H9 (cell line): ENCODE results near the gene OTUB1. TPM values are rescaled to one million over a fixed set of nuclear protein-coding genes. Genes with fewer than 3 reads are reported as not detected.

Experiments
- DNase-seq: peaks from one replicate; pipeline ENCODE4 v3.0.0-alpha.2; 2017
- H2AFZ ChIP-seq: one replicate; pipeline ENCODE4 v1.6.1; 2013; ENCODE audit warnings: mild to moderate bottlenecking, low read length, control low read depth, moderate library complexity
- H2AK5ac ChIP-seq: 2 replicates; pipeline ENCODE4 v1.6.1; 2013; ENCODE audit warnings: low read length, control low read depth, mixed read lengths; ENCODE audit not compliant: insufficient read length
- H2BK120ac ChIP-seq: one replicate; pipeline ENCODE4 v1.6.1; 2013; ENCODE audit warnings: low read depth, mild to moderate bottlenecking, low read length, control low read depth, inconsistent platforms; ENCODE audit not compliant: poor library complexity, severe bottlenecking
- H2BK12ac ChIP-seq: 2 replicates; pipeline ENCODE4 v1.6.1; 2013; ENCODE audit warnings: low read length, control low read depth, mixed read lengths, low read depth; ENCODE audit not compliant: insufficient read length
- H2BK15ac ChIP-seq: 2 replicates; pipeline ENCODE4 v1.6.1; 2013; ENCODE audit warnings: low read depth, low read length, control low read depth
- H2BK20ac ChIP-seq: one replicate; pipeline ENCODE4 v1.6.1; 2013; ENCODE audit warnings: low read depth, mild to moderate bottlenecking, low read length, control low read depth, inconsistent platforms; ENCODE audit not compliant: poor library complexity, severe bottlenecking
- H2BK5ac ChIP-seq: 2 replicates; pipeline ENCODE4 v1.6.1; 2013; ENCODE audit warnings: low read length, control low read depth, mixed read lengths; ENCODE audit not compliant: insufficient read length
- H3K14ac ChIP-seq: 2 replicates; pipeline ENCODE4 v1.6.1; 2013; ENCODE audit warnings: low read length, control low read depth; ENCODE audit not compliant: insufficient read depth
- H3K18ac ChIP-seq: 2 replicates; pipeline ENCODE4 v1.6.1; 2013; ENCODE audit warnings: low read depth, mild to moderate bottlenecking, mixed read lengths, low read length, control low read depth; ENCODE audit not compliant: insufficient read length
- H3K23ac ChIP-seq: 2 replicates; pipeline ENCODE4 v1.6.1; 2013; ENCODE audit warnings: low read length, control low read depth, mixed read lengths, low read depth; ENCODE audit not compliant: insufficient read length
- H3K23me2 ChIP-seq: 2 replicates; pipeline ENCODE4 v1.6.1; 2013; ENCODE audit warnings: low read depth, mild to moderate bottlenecking, mixed read lengths, low read length, control low read depth; ENCODE audit not compliant: insufficient read length, poor library complexity, severe bottlenecking
- H3K27ac ChIP-seq: 2 replicates; pipeline ENCODE4 v1.5.1; 2013; ENCODE audit warnings: low read length, control low read depth, mixed read lengths, low read depth; ENCODE audit not compliant: insufficient read length
- H3K27me3 ChIP-seq: 2 replicates; pipeline ENCODE4 v1.6.1; 2013; ENCODE audit warnings: low read length, control low read depth, inconsistent platforms; ENCODE audit not compliant: insufficient read depth
- H3K4ac ChIP-seq: 2 replicates; pipeline ENCODE4 v1.6.1; 2013; ENCODE audit warnings: low read depth, mild to moderate bottlenecking, control low read depth, inconsistent platforms, low read length, moderate library complexity
- H3K4me1 ChIP-seq: 2 replicates; pipeline ENCODE4 v1.6.1; 2013; ENCODE audit warnings: low read length, control low read depth, inconsistent platforms; ENCODE audit not compliant: insufficient read depth
- H3K4me2 ChIP-seq: 2 replicates; pipeline ENCODE4 v1.6.1; 2013; ENCODE audit warnings: low read length, control low read depth, mixed read lengths; ENCODE audit not compliant: insufficient read length, insufficient read depth
- H3K56ac ChIP-seq: 2 replicates; pipeline ENCODE4 v1.6.1; 2013; ENCODE audit warnings: low read depth, mild to moderate bottlenecking, mixed read lengths, low read length, control low read depth; ENCODE audit not compliant: insufficient read length
- H3K79me1 ChIP-seq: 2 replicates; pipeline ENCODE4 v1.6.1; 2013; ENCODE audit warnings: low read depth, mild to moderate bottlenecking, moderate library complexity, low read length, control low read depth, inconsistent platforms; ENCODE audit not compliant: insufficient read depth, poor library complexity, severe bottlenecking
- H3K79me2 ChIP-seq: 2 replicates; pipeline ENCODE4 v1.6.1; 2013; ENCODE audit warnings: low read length, control low read depth, inconsistent platforms; ENCODE audit not compliant: insufficient read depth
- H3K9ac ChIP-seq: 2 replicates; pipeline ENCODE4 v1.6.1; 2013; ENCODE audit warnings: low read length, control low read depth, mixed read lengths; ENCODE audit not compliant: insufficient read length; ENCODE audit errors: extremely low read depth
- H3K9me3 ChIP-seq: one replicate; pipeline ENCODE4 v1.6.1; 2013; ENCODE audit warnings: low read depth, low read length, inconsistent platforms; ENCODE audit not compliant: control insufficient read depth
- H3T11ph ChIP-seq: one replicate; pipeline ENCODE4 v1.6.1; 2013; ENCODE audit warnings: mild to moderate bottlenecking, low read length, control low read depth, inconsistent platforms
- H4K20me1 ChIP-seq: one replicate; pipeline ENCODE4 v1.6.1; 2013; ENCODE audit not compliant: control insufficient read depth, insufficient read length, insufficient read depth
- H4K5ac ChIP-seq: 2 replicates; pipeline ENCODE4 v1.6.1; 2013; ENCODE audit warnings: low read depth, mild to moderate bottlenecking, mixed read lengths, low read length, control low read depth; ENCODE audit not compliant: insufficient read length
- H4K8ac ChIP-seq: replicated peaks from 2 replicates; pipeline ENCODE4 v1.6.1; 2013; ENCODE audit warnings: low read length, control low read depth, mixed read lengths, low read depth; ENCODE audit not compliant: insufficient read length
- H4K91ac ChIP-seq: 2 replicates; pipeline ENCODE4 v1.6.1; 2013; ENCODE audit warnings: low read depth, mild to moderate bottlenecking, moderate library complexity, mixed read lengths, low read length, control low read depth; ENCODE audit not compliant: insufficient read length
- H3K27ac Mint-ChIP-seq, 3 experiments: 2 replicates in 2 of 3; 3 replicates in 1 of 3; pipeline ENCODE4 v1.8.0; 2020 to 2021; ENCODE audit warnings: mixed read lengths in 3 of 3, mild to moderate bottlenecking in 1 of 3, moderate library complexity in 1 of 3
- H3K27me3 Mint-ChIP-seq: 2 replicates; pipeline ENCODE4 v1.8.0; 2021; ENCODE audit warnings: low read depth, mild to moderate bottlenecking, moderate library complexity, mixed read lengths
- H3K36me3 Mint-ChIP-seq, 3 experiments: 2 replicates in 2 of 3; 3 replicates in 1 of 3; pipeline ENCODE4 v1.8.0; 2020 to 2021; ENCODE audit warnings: low read depth in 3 of 3, mixed read lengths in 3 of 3; ENCODE audit not compliant: insufficient read depth in 1 of 3
- H3K4me1 Mint-ChIP-seq, 2 experiments: 2 replicates each; pipeline ENCODE4 v1.8.0; 2020; ENCODE audit warnings: mixed read lengths in 2 of 2
- H3K4me3 Mint-ChIP-seq, 2 experiments: 2 replicates in 1 of 2; 3 replicates in 1 of 2; pipeline ENCODE4 v1.8.0; 2020 to 2021; ENCODE audit warnings: mild to moderate bottlenecking in 2 of 2, mixed read lengths in 2 of 2, moderate library complexity in 1 of 2
- H3K9me3 Mint-ChIP-seq, 2 experiments: 2 replicates in 1 of 2; 3 replicates in 1 of 2; pipeline ENCODE4 v1.8.0; 2020; ENCODE audit warnings: mild to moderate bottlenecking in 2 of 2, mixed read lengths in 2 of 2, moderate library complexity in 1 of 2
- WGBS: extraction: QIAGEN DNeasy Blood & Tissue Kit; methylation state at CpG from one replicate; pipeline ENCODE4 v1.1.7; 2013; ENCODE audit warnings: missing lambda C conversion rate, low lambda C conversion rate, mixed read lengths; ENCODE audit not compliant: insufficient read length; ENCODE audit errors: extremely low coverage; 5-methylcytosine and 5-hydroxymethylcytosine counted together
- total RNA-seq: library from RNA; stranded (reverse); gene quantifications from 2 replicates; pipeline ENCODE4 v1.2.1, GENCODE V29; 2021
- TF ChIP-seq, protein P1 (sequence below): fragments of 200-600 bp; sonication (generic); conservative IDR thresholded peaks from 3 replicates; pipeline ENCODE4 v1.8.0; 2021; ENCODE audit warnings: antibody characterized with exemption, mild to moderate bottlenecking

OTUB1 gene
- total RNA-seq, 1 experiment from 2014 or later = 114 TPM

DNA sequence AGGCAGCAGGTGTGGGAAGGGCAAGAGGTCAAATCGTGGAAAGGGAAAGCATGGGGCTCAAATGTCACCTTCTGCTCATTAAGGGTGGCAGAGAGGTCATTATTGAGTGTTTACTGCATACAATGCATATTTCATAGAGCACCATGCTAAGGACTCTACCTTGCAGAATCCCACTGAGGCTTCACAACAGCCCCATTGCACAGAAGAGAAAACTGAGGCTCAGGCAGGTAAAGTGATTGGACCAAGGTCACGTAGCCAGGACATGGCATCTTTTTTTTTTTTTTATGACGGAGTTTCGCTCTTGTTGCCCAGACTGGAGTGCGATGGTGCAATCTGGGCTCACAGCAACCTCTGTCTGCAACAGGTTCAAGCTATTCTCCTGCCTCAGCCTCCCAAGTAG is 57.3 kb downstream of the OTUB1 start:
- Histone ChIP-seq H3K14ac (no peak overlapping the region), H2BK15ac (no peak overlapping the region), H4K20me1 (no peaks in the 10 kb centered on the region), H3K9ac (no peak overlapping the region), H3K23me2 (no peaks in the 10 kb centered on the region), H3K23ac (no peak overlapping the region), H2AFZ (no peak overlapping the region), H3K79me2 (no peaks in the 10 kb centered on the region), H3K4ac (no peak overlapping the region), H3T11ph (no peak overlapping the region), H3K9me3 (no peaks in the 10 kb centered on the region), H2AK5ac (no peak overlapping the region), H2BK12ac (no peak overlapping the region), H4K91ac (no peak overlapping the region), H4K5ac (no peak overlapping the region), H3K79me1 (no peaks in the 10 kb centered on the region), H3K27ac (no peak overlapping the region), H2BK120ac (no peak overlapping the region), H3K27me3 (peaks cover 18% of the 10 kb centered on the region; the same call in 1 of the 2 replicates), H3K56ac (no peak overlapping the region), H3K4me2 (no peak overlapping the region), H2BK5ac (no peak overlapping the region), H2BK20ac (no peak overlapping the region), H3K18ac (no peak overlapping the region), H4K8ac (no peak overlapping the region), H3K4me1 (no peaks in the 10 kb centered on the region)
- H3K36me3 Mint-ChIP-seq = no peaks in the 10 kb centered on the region; a peak in 1 of 7 replicates
- no peaks in the 10 kb centered on the region; a peak in 1 of 5 replicates for H3K9me3 Mint-ChIP-seq
- no peak overlapping the region for H3K4me3 Mint-ChIP-seq
- TF ChIP-seq, protein P1, sequence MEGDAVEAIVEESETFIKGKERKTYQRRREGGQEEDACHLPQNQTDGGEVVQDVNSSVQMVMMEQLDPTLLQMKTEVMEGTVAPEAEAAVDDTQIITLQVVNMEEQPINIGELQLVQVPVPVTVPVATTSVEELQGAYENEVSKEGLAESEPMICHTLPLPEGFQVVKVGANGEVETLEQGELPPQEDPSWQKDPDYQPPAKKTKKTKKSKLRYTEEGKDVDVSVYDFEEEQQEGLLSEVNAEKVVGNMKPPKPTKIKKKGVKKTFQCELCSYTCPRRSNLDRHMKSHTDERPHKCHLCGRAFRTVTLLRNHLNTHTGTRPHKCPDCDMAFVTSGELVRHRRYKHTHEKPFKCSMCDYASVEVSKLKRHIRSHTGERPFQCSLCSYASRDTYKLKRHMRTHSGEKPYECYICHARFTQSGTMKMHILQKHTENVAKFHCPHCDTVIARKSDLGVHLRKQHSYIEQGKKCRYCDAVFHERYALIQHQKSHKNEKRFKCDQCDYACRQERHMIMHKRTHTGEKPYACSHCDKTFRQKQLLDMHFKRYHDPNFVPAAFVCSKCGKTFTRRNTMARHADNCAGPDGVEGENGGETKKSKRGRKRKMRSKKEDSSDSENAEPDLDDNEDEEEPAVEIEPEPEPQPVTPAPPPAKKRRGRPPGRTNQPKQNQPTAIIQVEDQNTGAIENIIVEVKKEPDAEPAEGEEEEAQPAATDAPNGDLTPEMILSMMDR = no peak
- no peak for DNase-seq
- no CpG with 5 or more reads among the region's 5 CpGs for WGBS
- H3K27me3 Mint-ChIP-seq = peaks cover 86% of the 10 kb centered on the region
- no peak overlapping the region for H3K27ac Mint-ChIP-seq
- peaks cover 3 to 12% of the 10 kb centered on the region in 2 experiments for H3K4me1 Mint-ChIP-seq
